ENCODE results near the gene LRCOL1. TPM values are rescaled to one million over a fixed set of nuclear protein-coding genes. Genes with fewer than 3 reads are reported as not detected.

LRCOL1 gene
- total RNA-seq, 1 experiment from 2014 or later: not detected

GRCh38 chr12:132619071-132619385, 8.6 kb upstream of the LRCOL1 start:
- Histone ChIP-seq H3K9ac (ENCODE audit: low read length) (no peak overlapping the region), H3K9me2 (ENCODE audit: insufficient read depth) (no peaks in the 10 kb centered on the region), H3K4me1 (ENCODE audit: control insufficient read depth in 1 of 2, insufficient read depth in 2 of 2, low read length in 2 of 2) (peaks cover 0 to 22% of the 10 kb centered on the region in 2 experiments; a peak in 2 of 4 replicates), H3K79me2 (ENCODE audit: insufficient read depth, low read length) (no peaks in the 10 kb centered on the region), H3K27ac (ENCODE audit: low read depth, low read length) (no peak overlapping the region), H2AFZ (ENCODE audit: low read depth, low read length, poor library complexity, severe bottlenecking) (no peak overlapping the region), H3K4me2 (ENCODE audit: low read length) (no peak overlapping the region), H3K36me3 (ENCODE audit: control insufficient read depth in 1 of 2, insufficient read depth in 2 of 2, low read length in 2 of 2) (peaks cover 0 to 2% of the 10 kb centered on the region in 2 experiments; a peak in 1 of 4 replicates), H3K4me3 (replicated peaks in 1 of 2; ENCODE audit: low read depth in 1 of 2, low read length in 2 of 2) (no peak overlapping the region), H4K20me1 (ENCODE audit: insufficient read depth) (no peaks in the 10 kb centered on the region), H3K27me3 (ENCODE audit: insufficient read depth, low read length) (no peaks in the 10 kb centered on the region), H3K9me3 (ENCODE audit: control insufficient read depth in 1 of 2, insufficient read depth in 1 of 2, low read depth in 1 of 2, low read length in 2 of 2) (no peaks in the 10 kb centered on the region)
- no peak for ATAC-seq
- ChIA-PET CTCF (interaction anchor here (1.4 kb wide), 1 partner anchor 205 kb away, joined by 5 read pairs; no protein-coding TSS in a partner anchor), POLR2A (no interaction called here), RAD21 (ENCODE audit: low non-redundant PET in 1 of 2, low total read pairs in 2 of 2, uncharacterized antibody in 2 of 2, unreplicated experiment in 2 of 2) (no interaction called here)
- TF ChIP-seq POLR2A (IDR thresholded peaks at IDR 0.05; ENCODE audit: borderline replicate concordance, extremely low read depth, insufficient read depth, insufficient read length) (no peak), CEBPB (IDR thresholded peaks at IDR 0.05; ENCODE audit: low read depth) (no peak), ATF3 (IDR thresholded peaks at IDR 0.05) (no peak), REST (IDR thresholded peaks at IDR 0.05; ENCODE audit: low read depth) (no peak), EZH2phosphoT487 (IDR thresholded peaks at IDR 0.05; ENCODE audit: borderline replicate concordance) (no peak), SRF (IDR thresholded peaks at IDR 0.05; ENCODE audit: low read depth) (no peak), SP1 (IDR thresholded peaks at IDR 0.05; ENCODE audit: low read depth) (no peak), CTCF (IDR thresholded peaks at IDR 0.05 in 2 of 3, conservative IDR thresholded peaks at IDR 0.05 in 1 of 3; ENCODE audit: borderline replicate concordance in 1 of 3, insufficient read depth in 1 of 3, low read depth in 2 of 3, low read length in 2 of 3) (no peak), CBX3 (IDR thresholded peaks at IDR 0.05; ENCODE audit: low read depth) (no peak), ZFX (IDR thresholded peaks at IDR 0.05) (no peak), EZH2 (IDR thresholded peaks at IDR 0.05) (no peak), RAD21 (IDR thresholded peaks at IDR 0.05; ENCODE audit: low read depth) (no peak), TCF7L2 (IDR thresholded peaks at IDR 0.05; ENCODE audit: borderline replicate concordance, extremely low read depth, insufficient read depth, insufficient read length) (no peak), ZBTB33 (IDR thresholded peaks at IDR 0.05; ENCODE audit: extremely low read depth, insufficient replicate concordance, low read length) (no peak), YY1 (IDR thresholded peaks at IDR 0.05; ENCODE audit: extremely low read depth, insufficient replicate concordance, low read depth, low read length) (no peak), FOSL1 (IDR thresholded peaks at IDR 0.05; ENCODE audit: low read depth) (no peak), ZNF274 (IDR thresholded peaks at IDR 0.05; ENCODE audit: low read depth, low read length) (no peak)
- no TSS peak for BruUV-seq (replicated peaks)
- intact Hi-C loops (cut with micrococcal nuclease): loop anchor here (5.0 kb wide), 1 partner anchor 467 kb away; no protein-coding TSS in a partner anchor
- no peak for DNase-seq (ENCODE audit: low read depth, low spot score)
